Sigmoid colon (tissue), 7 donors: ENCODE results near the gene MS4A4E. TPM values are rescaled to one million over a fixed set of nuclear protein-coding genes. Genes with fewer than 3 reads are reported as not detected.
"Not testable (repeated sequence)": the region's sequence is repeated elsewhere in the genome, so short reads cannot be mapped to it uniquely, and the experiment has no call there.

Experiments
- DNase-seq: peaks from one replicate; pipeline ENCODE4 v3.0.0-alpha.2; 2019
- H3K27ac ChIP-seq, 4 donors: fragments of 200-600 bp; sonication (generic); one replicate each; pipeline ENCODE4 v1.5.1; 2016 to 2019; ENCODE audit warnings: mild to moderate bottlenecking in 1 of 4
- H3K27me3 ChIP-seq, 3 donors: fragments of 200-600 bp; sonication (generic); one replicate each; pipeline ENCODE4 v1.5.1; 2019; ENCODE audit warnings: mild to moderate bottlenecking in 1 of 3
- H3K36me3 ChIP-seq, 4 donors: fragments of 200-600 bp; sonication (generic); one replicate each; pipeline ENCODE4 v1.5.1; 2016 to 2019
- H3K4me1 ChIP-seq, 4 donors: fragments of 200-600 bp; sonication (generic); one replicate each; pipeline ENCODE4 v1.5.1; 2017 to 2019
- H3K4me3 ChIP-seq, 4 donors: fragments of 200-600 bp; sonication (generic); one replicate each; pipeline ENCODE4 v1.5.1; 2017 to 2019; ENCODE audit warnings: mild to moderate bottlenecking in 2 of 4, moderate library complexity in 1 of 4
- H3K9me3 ChIP-seq, 4 donors: fragments of 200-600 bp in 3 of 4; sonication (generic) in 3 of 4; one replicate each; pipeline versions ENCODE4 v1.5.1 to v1.6.1; 2013 to 2019
- CTCF ChIP-seq, 4 experiments: fragments of 450-650 bp in 3 of 4; fragments of 200-600 bp in 1 of 4; IDR thresholded peaks; one replicate each; pipeline ENCODE4 v1.5.1; 2016 to 2019; ENCODE audit warnings: antibody characterized with exemption in 4 of 4, mild to moderate bottlenecking in 3 of 4, moderate library complexity in 2 of 4
- EP300 ChIP-seq, 4 donors: sonication (generic); formaldehyde crosslinking; IDR thresholded peaks; one replicate each; pipeline ENCODE4 v1.6.1; 2017; ENCODE audit warnings: antibody characterized with exemption in 4 of 4
- POLR2A ChIP-seq, 2 donors: fragments of 450-650 bp; IDR thresholded peaks; one replicate each; pipeline ENCODE4 v1.6.1; 2016; ENCODE audit warnings: antibody characterized with exemption in 2 of 2, mild to moderate bottlenecking in 2 of 2, moderate library complexity in 2 of 2
- POLR2AphosphoS5 ChIP-seq, 4 donors: sonication (generic); formaldehyde crosslinking; IDR thresholded peaks; one replicate each; pipeline ENCODE4 v1.6.1; 2017; ENCODE audit warnings: antibody characterized with exemption in 4 of 4
- WGBS, 2 donors: extraction: QIAGEN DNeasy Blood & Tissue Kit; methylation state at CpG; one replicate each; pipeline ENCODE4 v1.1.7; 2013; 5-methylcytosine and 5-hydroxymethylcytosine counted together
- intact Hi-C: fragments of 100-400 bp; cut with DNase I; formaldehyde crosslinking; loops from one replicate; pipeline ENCODE4 v1.15.1; 2023
- polyA plus RNA-seq, 3 donors: library from polyadenylated mRNA; stranded (reverse); fragments of 200-250 nt; gene quantifications; one replicate each; pipeline ENCODE4 v1.2.3, GENCODE V29; 2013
- small RNA-seq, 3 donors: library from RNA; depleted of rRNA; stranded (forward); fragments of <200 nt; gene quantifications; one replicate each; pipeline ENCODE3, GENCODE V24; 2016
- total RNA-seq, 4 donors: library from RNA; depleted of rRNA; stranded (reverse); fragments of >200 nt; gene quantifications; one replicate each; pipeline ENCODE4 v1.1.0, GENCODE V29; 2016
- donor health status: healthy with polysubstance abuse.
- donor health status: Bipolar disorder and iron deficiency.
- donor health status: healthy.

MS4A4E gene
- total and polyA plus RNA-seq, 7 donors, result 0.48 to 11.1 (median 7.5) TPM; not detected in 2

GRCh38 chr11:60159284-60159683 is 83.7 kb downstream of the MS4A4E start:
- Histone ChIP-seq H3K27ac (no peak overlapping the region), H3K9me3 (no peaks in the 10 kb centered on the region), H3K36me3 (no peaks in the 10 kb centered on the region), H3K27me3 (no peaks in the 10 kb centered on the region), H3K4me3 (no peak overlapping the region), H3K4me1 (no peaks in the 10 kb centered on the region)
- 27 to 62% methylated on average over 2 of the region's 2 CpGs for WGBS, 2 donors
- TF ChIP-seq POLR2AphosphoS5 (IDR thresholded peaks at IDR 0.05) (no peak), EP300 (IDR thresholded peaks at IDR 0.05) (no peak), POLR2A (IDR thresholded peaks at IDR 0.05) (no peak), CTCF (IDR thresholded peaks at IDR 0.05) (no peak)
- DNase-seq, result no peak
- intact Hi-C loops, result no loop called here

GRCh38 chr11:60158636-60159035 is 84.3 kb downstream of the MS4A4E start:
- intact Hi-C loops, result no loop called here
- no peak for TF ChIP-seq CTCF (IDR thresholded peaks at IDR 0.05)
- no peak for TF ChIP-seq EP300 (IDR thresholded peaks at IDR 0.05)
- TF ChIP-seq POLR2A (IDR thresholded peaks at IDR 0.05), result no peak
- TF ChIP-seq POLR2AphosphoS5 (IDR thresholded peaks at IDR 0.05), result no peak
- DNase-seq, result no peak
- H3K27ac ChIP-seq, result no peak overlapping the region
- H3K9me3 ChIP-seq, result no peaks in the 10 kb centered on the region
- no peaks in the 10 kb centered on the region for H3K4me1 ChIP-seq
- H3K36me3 ChIP-seq, result no peaks in the 10 kb centered on the region
- H3K27me3 ChIP-seq, result no peaks in the 10 kb centered on the region
- WGBS, 2 donors, result 50 to 57% methylated on average over 3 of the region's 3 CpGs
- H3K4me3 ChIP-seq, result no peak overlapping the region

- H3K27me3 ChIP-seq, result no peaks in the 10 kb centered on the region
- no peaks in the 10 kb centered on the region for H3K4me1 ChIP-seq
- no peak for DNase-seq
- no peaks in the 10 kb centered on the region for H3K9me3 ChIP-seq
- no peaks in the 10 kb centered on the region for H3K36me3 ChIP-seq
- H3K27ac ChIP-seq, result no peak overlapping the region
- intact Hi-C loops, result no loop called here
- H3K4me3 ChIP-seq, result no peak overlapping the region
- 66 to 69% methylated on average over 3 of the region's 3 CpGs for WGBS, 2 donors
- TF ChIP-seq POLR2AphosphoS5 (IDR thresholded peaks at IDR 0.05) (no peak), CTCF (IDR thresholded peaks at IDR 0.05) (no peak), POLR2A (IDR thresholded peaks at IDR 0.05) (no peak), EP300 (IDR thresholded peaks at IDR 0.05) (no peak)
These were observed 87.0 kb downstream of the MS4A4E start for GRCh38 chr11:60155931-60156330.

- H3K4me3 ChIP-seq, DNase-seq, H3K36me3 ChIP-seq, H3K27ac ChIP-seq, H3K27me3 ChIP-seq, intact Hi-C loops, H3K9me3 ChIP-seq, H3K4me1 ChIP-seq: not testable (repeated sequence)
These were observed 90.2 kb downstream of the MS4A4E start for GRCh38 chr11:60152727-60153126.

- no peak for DNase-seq
- H3K27ac ChIP-seq, result no peak overlapping the region
- no peaks in the 10 kb centered on the region for H3K27me3 ChIP-seq
- 83 to 87% methylated on average over 1 of the region's 1 CpG for WGBS, 2 donors
- H3K36me3 ChIP-seq, result no peaks in the 10 kb centered on the region
- no peaks in the 10 kb centered on the region for H3K4me1 ChIP-seq
- no peak overlapping the region for H3K4me3 ChIP-seq
- intact Hi-C loops, result no loop called here
- TF ChIP-seq POLR2AphosphoS5 (IDR thresholded peaks at IDR 0.05), result no peak
- TF ChIP-seq EP300 (IDR thresholded peaks at IDR 0.05), result no peak
- TF ChIP-seq CTCF (IDR thresholded peaks at IDR 0.05), result no peak
- no peak for TF ChIP-seq POLR2A (IDR thresholded peaks at IDR 0.05)
- H3K9me3 ChIP-seq, result no peaks in the 10 kb centered on the region
These were observed 92.7 kb downstream of the MS4A4E start for GRCh38 chr11:60150279-60150678.

Small RNA genes lying within 50 kb of the gene (small RNA-seq; reads per million reads assigned to genes)
- 0 to 1.2 (median 0.65) reads per million in 3 donors for gene MIR6503

Other genes with a start within 250 kb of the MS4A4E start
- gene OOSP4B, start 226.0 kb downstream of the MS4A4E start, total RNA-seq, result not detected
- gene OOSP4B, start 226.0 kb downstream of the MS4A4E start, polyA plus RNA-seq, result not detected
- not detected for gene OOSP2, start 202.7 kb downstream of the MS4A4E start, total RNA-seq
- gene OOSP2, start 202.7 kb downstream of the MS4A4E start, polyA plus RNA-seq, result not detected
- not detected for gene MS4A3, start 186.5 kb downstream of the MS4A4E start, total RNA-seq
- gene MS4A3, start 186.5 kb downstream of the MS4A4E start, polyA plus RNA-seq, result not detected
- 1 to 10 TPM in 3 of 4 donors, not detected in 1; 1.2 to 2.5 (median 1.6) TPM for gene MS4A2, start 154.5 kb downstream of the MS4A4E start, total RNA-seq
- under 1 TPM in 2 of 3 donors, not detected in 1; 0.26 to 0.60 TPM for gene MS4A2, start 154.5 kb downstream of the MS4A4E start, polyA plus RNA-seq
- 100 to 1,000 TPM in 2 of 4 donors, 10 to 100 TPM in 2; 64.3 to 115 (median 87.7) TPM for gene MS4A6A, start 60.1 kb downstream of the MS4A4E start, total RNA-seq
- gene MS4A6A, start 60.1 kb downstream of the MS4A4E start, polyA plus RNA-seq, result 100 to 1,000 TPM in 1 of 3 donors, 10 to 100 TPM in 2; 58.9 to 113 (median 80.0) TPM
- 10 to 100 TPM; 12.7 to 49.9 (median 38.3) TPM for gene MS4A4A, start 37.5 kb upstream of the MS4A4E start, total RNA-seq
- 10 to 100 TPM; 10.8 to 43.9 (median 25.0) TPM for gene MS4A4A, start 37.5 kb upstream of the MS4A4E start, polyA plus RNA-seq
- 1 to 10 TPM in 1 of 4 donors, not detected in 3; 1.2 TPM for gene MS4A6E, start 84.1 kb upstream of the MS4A4E start, total RNA-seq
- gene MS4A6E, start 84.1 kb upstream of the MS4A4E start, polyA plus RNA-seq, result under 1 TPM in 1 of 3 donors, not detected in 2; 0.23 TPM
- 10 to 100 TPM; 26.1 to 51.0 (median 32.2) TPM for gene MS4A7, start 135.4 kb upstream of the MS4A4E start, total RNA-seq
- gene MS4A7, start 135.4 kb upstream of the MS4A4E start, polyA plus RNA-seq, result 10 to 100 TPM in 2 of 3 donors, 1 to 10 TPM in 1; 6.9 to 39.8 (median 12.6) TPM
- gene MS4A14, start 153.3 kb upstream of the MS4A4E start, total RNA-seq, result 1 to 10 TPM in 3 of 4 donors, under 1 TPM in 1; 0.41 to 7.2 (median 3.2) TPM
- gene MS4A14, start 153.3 kb upstream of the MS4A4E start, polyA plus RNA-seq, result under 1 TPM in 1 of 3 donors, not detected in 2; 0.25 TPM
- gene MS4A5, start 186.4 kb upstream of the MS4A4E start, total RNA-seq, result not detected
- gene MS4A5, start 186.4 kb upstream of the MS4A4E start, polyA plus RNA-seq, result not detected
- not detected for gene MS4A1, start 212.7 kb upstream of the MS4A4E start, total RNA-seq
- gene MS4A1, start 212.7 kb upstream of the MS4A4E start, polyA plus RNA-seq, result 100 to 1,000 TPM in 1 of 3 donors, 1 to 10 TPM in 1, under 1 TPM in 1; 0.69 to 109 (median 1.8) TPM
- under 1 TPM in 1 of 4 donors, not detected in 3; 0.41 TPM for gene MS4A12, start 249.6 kb upstream of the MS4A4E start, total RNA-seq
- 100 to 1,000 TPM; 356 to 427 (median 402) TPM for gene MS4A12, start 249.6 kb upstream of the MS4A4E start, polyA plus RNA-seq